ENCODE data around the gene BRD7.
"Not testable (repeated sequence)": the region's sequence is repeated elsewhere in the genome, so short reads cannot be mapped to it uniquely, and the experiment has no call there.

Gene BRD7

DNA sequence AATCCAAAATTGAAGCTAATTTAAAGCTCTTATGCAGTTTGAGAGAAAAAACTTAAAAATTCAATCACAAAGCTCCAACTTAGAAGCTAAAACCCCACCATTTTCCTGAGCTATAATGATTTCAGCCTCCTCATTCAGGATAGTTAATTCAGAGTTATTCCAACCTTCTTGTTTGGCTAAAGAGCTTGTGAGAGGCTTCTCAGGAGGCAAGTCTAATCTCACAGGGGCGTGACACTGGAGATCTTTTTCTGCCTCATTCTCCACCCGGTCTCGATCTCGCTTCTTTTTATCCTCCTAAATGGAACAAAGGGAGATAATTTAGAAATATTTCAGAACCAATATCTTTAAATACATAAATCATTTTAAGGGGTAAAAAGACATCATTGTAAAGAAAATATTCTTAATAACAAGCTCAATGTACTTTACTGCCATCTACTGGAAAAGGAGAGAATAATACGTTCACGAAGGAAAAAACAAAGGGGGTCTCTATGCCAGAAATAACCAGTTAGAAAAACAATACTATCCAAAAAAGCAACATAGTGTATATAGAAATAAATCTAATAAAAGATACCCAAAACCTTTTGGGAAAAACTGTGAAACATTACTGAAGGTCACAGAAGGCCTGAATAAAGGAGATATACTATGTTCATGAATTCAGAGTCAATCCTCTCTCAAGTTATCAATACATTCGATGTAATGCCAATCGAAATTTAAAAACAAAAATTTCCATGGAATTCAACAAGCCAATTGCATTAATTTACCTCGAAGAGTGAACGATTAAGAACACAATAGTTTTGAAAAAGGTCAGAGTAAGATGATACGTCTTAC, 13.9 kb downstream of the BRD7 start:
- no peak for DNase-seq (ENCODE audit: low read depth in 2 of 2)

DNA sequence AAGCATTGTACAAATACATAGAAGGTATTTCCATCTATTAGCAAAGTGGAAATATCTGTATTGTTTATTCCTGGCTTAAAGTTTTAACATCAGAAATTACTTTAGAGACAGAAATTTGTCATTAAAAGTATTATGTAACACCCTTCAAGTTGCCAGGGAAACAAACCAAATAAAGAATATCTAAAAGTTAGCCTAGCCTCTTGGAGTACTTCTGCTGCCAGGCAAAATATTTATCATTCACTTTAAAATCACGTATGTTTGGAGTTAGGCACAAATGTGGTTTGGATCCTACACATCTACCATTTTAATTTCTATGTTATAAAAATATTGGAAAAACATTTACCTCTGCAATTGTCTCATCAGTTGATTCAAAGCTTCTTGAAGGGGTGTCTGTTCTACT, 14.7 kb downstream of the BRD7 start:
- no peak for DNase-seq (ENCODE audit: low read depth in 2 of 2)

DNA sequence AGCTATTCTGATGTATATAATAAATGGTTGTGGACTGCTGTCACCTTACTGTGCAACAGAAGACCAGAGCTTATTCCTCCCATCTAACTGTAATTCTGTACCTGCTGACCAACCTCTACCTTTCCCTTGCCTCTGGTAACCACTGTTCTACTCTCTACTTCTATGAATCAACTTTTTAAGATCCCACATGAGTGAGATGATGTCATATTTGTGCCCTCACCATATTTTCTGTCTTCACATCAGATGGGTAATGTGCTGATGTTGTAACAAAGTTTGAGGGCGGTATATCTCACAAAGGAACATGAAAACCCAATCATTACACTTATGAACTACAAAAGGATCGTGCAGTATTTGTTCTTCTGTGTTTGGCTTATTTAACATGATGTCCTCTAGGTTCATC, 16.8 kb downstream of the BRD7 start:
- DNase-seq (ENCODE audit: low read depth in 2 of 2), result no peak

DNA sequence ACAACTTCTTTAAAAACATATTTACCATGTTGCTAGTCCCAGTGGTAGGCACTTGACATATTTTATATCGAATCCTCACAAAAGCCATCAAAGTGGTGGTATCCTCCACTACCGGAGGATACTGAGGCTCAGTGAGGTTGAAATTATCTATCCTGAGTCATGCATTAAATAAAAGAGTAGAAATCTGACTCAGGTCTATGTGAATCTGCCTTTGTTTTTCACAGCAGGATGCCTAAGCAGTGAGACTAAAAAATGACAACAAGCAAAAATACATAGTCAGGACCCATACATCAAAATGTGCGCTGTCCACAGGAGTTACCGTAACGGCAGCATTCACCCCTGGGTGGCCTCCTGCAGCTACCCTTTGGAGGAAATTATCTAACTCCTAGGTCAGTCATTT, 17.7 kb downstream of the BRD7 start:
- no peak for DNase-seq (ENCODE audit: low read depth in 2 of 2)

DNA sequence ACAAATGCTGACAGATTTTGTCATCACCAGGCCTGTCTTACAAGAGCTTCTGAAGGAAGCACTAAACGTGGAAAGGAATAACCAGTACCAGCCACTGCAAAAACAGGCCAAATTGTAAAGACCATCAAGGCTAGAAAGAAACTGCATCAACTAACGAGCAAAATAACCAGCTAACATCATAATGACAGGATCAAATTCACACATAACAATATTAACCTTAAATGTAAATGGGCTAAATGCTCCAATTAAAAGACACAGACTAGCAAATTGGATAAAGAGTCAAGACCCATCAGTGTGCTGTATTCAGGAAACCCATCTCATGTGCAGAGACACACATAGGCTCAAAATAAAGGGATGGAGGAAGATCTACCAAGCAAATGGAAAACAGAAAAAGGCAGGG, 23.6 kb downstream of the BRD7 start:
- DNase-seq (ENCODE audit: low read depth in 2 of 2), result not testable (repeated sequence)

DNA sequence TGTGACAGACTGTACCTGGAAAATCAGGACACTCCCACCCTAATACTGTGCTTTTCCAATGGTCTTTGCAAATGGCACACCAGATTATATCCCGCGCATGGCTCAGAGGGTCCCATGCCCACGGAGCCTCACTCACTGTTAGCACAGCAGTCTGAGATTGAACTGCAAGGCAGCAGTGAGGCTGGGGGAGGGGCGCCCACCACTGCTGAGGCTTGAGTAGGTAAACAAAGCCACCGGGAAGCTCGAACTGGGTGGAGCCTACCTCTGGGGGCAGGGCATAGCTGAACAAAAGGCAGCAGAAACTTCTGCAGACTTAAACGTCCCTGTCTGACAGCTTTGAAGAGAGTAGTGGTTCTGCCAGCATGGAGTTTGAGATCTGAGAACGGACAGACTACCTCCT, 25.2 kb downstream of the BRD7 start:
- DNase-seq (ENCODE audit: low read depth in 2 of 2), result not testable (repeated sequence)

DNA sequence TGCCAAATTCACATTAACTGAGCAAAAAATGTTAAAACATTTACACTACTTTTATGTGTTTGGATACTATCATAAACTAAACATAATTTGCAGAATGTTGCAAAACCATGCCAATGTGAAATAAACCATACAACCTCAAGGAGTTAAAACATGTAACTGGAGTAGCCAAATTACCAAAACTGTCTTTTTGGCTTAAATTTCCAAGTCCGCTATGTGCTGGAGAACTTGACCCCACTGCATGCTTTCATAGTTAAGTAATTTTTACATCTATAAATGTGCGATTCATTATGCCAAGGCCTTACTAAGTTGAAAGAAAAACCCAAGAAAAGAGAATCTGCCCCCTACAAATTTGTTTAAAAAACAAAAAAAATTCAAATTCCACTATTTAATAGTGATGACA, 28.2 kb downstream of the BRD7 start:
- no peak for DNase-seq (ENCODE audit: low read depth in 2 of 2)

DNA sequence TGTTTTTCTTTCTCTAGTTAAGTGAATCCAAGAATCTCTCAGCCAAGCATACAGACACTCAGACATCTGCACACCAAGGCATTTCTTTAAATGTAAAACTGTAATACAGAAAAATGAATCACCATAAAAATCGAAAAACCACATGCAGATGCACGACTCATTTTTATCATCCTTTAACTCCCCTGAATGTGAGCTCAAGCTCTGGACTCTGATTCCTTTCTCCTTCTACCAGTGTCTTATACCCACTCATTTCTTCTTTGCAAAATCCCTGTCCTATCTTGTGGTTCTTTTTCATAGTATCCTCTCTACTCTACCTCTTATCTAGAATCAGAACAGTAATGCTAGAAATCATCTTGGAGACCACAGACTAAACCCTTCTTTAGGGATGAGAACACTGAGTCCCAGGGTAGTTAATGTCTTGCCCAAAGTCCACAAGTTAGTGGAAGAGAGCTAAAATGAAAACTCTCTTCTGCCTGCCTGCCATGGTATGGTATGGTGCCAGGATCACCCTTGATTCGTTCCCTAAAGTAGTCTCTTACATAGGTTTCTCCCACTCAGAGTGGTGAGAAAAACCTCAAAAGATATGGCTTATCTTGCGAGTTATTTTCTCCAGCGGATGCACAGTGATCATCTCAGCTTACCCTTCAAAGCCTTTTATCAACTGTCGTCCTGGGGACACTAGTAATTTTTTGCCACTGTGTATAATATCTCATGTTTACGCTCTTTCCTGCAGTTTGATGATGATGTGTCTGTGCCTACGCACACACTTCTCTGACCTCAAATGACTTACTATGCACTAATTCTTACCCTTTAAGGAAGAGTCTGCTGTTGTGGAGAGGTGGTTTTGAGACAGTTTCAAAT, 30.2 kb downstream of the BRD7 start:
- no peak for DNase-seq (ENCODE audit: low read depth in 2 of 2)

DNA sequence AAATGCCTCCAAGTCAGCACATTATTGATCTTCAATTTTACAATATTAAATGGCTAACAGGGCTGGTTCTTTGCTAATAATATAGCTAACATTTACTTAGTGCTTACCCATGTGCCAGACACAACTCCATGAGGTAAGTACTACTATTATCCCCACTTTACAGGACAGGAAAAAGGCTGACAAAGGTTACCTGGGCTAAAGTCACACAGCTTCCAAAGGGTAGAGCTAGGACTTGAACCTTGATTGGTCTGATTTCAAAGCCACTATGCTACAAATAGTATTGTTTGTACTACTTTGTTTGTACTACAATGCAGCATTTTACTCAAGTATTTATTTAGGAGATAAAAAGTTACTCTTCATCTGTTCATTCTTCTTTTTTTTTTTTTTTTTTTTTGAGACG, 31.9 kb downstream of the BRD7 start:
- no peak for DNase-seq (ENCODE audit: low read depth in 2 of 2)

DNA sequence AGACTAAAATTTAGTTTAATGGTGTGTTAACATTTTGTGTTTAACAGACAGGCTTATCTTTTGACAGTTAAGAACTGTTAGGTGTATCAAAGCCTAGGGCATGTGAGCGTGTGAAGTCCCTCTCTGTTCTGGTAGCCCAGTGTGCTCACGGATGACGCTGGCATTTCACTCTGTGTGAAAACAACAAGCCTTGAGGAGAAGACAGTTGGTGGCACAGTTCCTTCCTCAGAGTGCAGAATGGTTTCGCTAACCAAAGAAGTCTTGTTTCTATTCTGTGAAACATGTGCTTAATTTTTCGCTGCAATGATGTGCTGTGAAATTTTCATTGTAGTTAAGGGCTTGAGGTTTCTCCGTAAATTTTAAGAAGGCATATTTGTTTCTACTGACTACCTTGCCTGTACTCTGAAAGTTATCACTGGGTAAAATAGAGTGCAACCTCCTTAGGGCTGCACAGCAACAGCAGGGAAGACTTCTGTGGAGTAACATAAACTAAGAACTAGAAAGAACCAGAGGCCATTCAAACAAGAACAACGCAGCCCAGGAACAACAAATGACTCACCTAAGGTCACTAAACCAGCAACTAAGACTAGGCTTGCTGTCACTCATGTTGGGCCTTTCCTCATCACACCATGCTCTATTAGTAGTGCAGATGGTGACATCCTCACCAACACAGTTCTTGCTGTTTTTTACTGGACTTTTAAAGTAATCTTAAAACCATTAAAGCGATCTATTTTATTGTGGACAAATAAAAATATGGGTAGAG, 33.4 kb downstream of the BRD7 start:
- no peak for DNase-seq (ENCODE audit: low read depth in 2 of 2)

DNA sequence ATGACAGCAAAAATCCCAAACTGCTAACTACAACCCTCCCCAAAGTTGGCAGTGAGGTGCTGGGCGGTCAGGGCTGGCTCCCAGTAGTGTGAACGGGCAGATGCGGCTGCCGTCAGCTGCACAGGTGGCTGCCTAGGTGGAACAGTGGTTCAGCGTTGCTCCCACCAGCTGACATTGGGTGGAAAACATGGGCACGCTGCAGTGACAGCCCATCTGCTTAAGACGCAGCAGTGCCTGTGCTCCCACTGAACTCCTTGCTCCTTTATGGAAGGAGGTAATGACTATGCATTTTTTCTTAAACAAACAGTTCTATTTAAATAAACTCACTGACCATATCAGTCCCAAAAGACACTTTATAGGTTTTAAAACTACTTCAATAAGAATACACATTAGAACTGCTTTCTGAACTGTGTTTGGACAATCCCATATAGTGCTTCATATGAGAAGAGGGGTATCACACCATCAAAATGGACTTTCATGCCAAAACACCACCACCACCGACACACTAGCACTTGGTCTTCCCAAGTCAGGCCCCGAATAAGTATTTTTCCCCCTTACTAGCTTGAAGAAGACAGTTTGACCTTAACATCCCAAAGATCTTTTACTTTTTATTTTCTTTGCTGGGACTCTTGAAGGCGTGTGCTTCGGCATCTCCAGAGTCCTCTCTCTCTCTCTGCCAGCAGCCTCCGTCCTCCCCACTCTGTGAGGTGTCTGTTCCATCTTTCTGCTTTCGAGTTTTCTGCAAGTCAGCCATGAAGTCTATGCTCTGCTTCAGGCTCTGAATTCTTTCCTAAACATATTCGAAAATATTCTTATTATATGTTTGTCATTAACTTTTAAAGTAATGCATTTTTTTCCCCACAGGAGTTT, 34.4 kb downstream of the BRD7 start:
- DNase-seq (ENCODE audit: low read depth in 2 of 2), result no peak

DNA sequence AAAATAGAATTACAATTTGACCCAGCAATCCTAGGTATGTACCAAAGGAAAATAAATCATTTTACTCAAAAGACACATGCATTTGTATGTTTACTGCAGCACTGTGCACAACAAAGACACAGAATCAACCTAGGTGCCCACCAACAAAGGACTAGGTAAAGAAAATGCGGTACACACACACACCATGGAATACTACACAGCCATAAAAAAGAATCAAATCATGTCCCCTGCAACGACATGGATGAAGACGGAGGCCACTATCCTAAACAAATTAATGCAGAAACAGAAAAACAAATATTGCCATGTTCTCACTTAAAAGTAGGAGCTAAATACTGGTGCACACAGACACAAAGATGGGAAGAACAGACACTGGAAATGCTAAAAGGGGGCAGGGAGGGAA, 36.2 kb downstream of the BRD7 start:
- no peak for DNase-seq (ENCODE audit: low read depth in 2 of 2)

DNA sequence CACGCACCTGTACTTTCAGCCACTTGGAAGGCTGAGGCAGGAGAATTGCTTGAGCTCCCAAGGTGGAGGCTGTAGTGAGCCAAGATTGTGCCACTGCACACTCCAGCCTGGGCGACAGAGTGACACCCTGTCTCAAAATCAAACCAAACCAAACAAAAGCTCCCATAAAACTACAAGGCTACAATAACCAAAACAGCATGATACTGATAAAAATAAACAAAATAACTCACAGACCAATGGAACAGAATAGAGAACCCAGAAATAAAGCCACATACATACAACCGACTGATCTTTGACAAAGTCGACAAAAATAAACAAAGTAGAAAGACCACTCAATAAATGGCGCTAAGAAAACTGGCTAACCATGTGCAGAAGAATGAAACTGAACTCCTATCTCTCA, 37.2 kb downstream of the BRD7 start:
- no peak for DNase-seq (ENCODE audit: low read depth in 2 of 2)

DNA sequence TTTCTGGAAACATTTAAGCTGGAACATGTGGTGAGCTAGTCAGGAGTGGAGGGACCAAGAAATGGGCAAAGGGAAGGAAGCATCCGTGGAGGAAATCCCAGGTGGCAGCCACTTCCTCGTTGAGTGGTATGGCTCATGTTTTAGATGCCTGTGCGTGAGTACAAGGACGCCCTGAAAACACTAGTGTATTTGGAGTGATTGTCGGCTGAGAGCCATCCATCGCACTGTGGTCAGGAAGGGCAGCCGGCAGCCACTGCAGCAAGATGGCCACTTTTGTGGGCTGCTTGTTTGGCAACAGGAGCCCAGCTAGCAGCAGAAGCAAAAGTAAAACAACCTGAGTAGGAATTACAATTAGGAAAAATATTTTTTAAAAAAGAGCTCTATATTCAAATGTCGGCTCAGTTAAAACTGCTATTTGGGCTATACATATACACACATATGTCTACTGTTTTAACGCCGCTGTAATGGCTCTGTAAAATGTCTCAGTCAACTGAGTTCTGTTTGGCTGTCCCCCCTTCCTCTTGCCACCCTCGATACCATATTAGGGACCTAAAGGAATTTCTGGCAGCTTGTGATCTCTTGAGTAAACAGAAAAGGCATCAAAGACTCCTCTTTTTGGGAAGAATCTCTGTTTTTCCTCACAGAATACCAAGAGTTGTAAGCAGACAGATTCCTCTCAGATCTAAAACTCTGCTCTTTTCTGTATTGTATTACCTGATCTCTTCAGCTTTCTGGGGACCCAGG, 39.2 kb downstream of the BRD7 start:
- DNase-seq (ENCODE audit: low read depth in 2 of 2), result no peak

DNA sequence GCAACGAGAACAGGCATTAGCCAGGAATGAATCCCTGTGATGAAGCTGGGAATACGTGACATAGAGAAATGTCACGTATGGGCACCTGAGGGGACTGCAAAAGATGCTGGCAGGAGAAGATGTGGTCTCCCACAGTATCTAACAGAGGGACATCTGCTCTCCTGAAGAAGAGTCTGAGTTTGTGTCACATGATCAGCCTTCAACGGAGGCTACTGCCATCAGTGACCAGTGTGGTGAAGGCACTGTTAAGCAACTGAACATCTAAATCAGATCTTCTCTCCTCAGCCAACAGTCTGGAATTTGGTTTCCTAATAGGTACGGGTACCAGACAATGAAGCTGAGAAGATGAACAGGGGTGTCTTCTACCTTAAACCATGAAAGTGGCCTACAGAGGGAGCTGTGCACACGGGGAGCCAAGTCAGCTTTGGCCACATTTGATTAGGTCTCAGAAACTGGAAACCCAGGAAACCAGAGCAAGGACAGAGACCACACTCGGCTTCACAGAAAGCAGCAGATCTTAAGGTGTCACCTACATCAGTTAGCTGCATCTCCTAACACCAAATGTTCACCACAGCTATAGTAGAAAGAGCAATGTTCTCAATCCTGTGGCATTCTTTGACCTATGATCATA, 41.8 kb downstream of the BRD7 start:
- peak; percentile 34 to 48 for DNase-seq (ENCODE audit: low read depth in 2 of 2)

DNA sequence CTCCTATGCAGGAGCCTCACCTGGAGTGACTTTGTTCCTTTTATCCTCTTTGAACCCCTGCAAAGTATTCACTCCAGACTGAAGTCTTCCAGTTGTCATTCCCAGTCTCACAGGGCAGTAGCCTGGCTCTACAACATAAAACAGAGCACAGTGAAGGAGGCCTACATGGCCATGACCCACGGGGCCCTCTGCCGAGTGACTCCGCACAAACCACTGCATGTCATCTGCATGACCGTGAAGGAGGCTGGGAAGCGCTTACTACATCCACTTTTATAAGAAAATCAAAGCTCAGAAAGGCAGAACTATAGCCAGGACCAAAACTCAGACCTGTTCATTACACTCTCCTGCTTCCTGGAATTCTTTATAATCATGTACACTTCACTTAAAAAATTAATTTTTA, 42.5 kb downstream of the BRD7 start:
- no peak for DNase-seq (ENCODE audit: low read depth in 2 of 2)

DNA sequence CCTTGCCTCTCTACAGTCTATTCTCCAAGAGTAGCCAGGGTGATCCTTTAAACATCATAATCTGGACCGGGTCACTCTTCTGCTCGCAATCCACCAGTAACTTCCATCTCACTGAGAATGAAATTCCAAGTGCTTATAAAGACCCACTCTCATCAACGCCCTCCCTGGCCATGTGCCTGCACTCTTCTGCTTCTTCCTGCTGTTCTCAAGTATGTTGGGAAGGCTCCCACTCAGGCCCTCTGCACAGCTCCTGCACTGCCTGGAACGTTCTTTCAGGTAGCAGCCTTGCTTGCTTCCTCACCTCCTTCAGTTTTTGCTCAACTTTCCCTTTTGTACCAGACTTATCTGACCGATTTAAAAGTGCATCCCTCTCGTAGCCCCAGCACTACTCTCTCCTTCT, 44.4 kb downstream of the BRD7 start:
- no peak for DNase-seq (ENCODE audit: low read depth in 2 of 2)

DNA sequence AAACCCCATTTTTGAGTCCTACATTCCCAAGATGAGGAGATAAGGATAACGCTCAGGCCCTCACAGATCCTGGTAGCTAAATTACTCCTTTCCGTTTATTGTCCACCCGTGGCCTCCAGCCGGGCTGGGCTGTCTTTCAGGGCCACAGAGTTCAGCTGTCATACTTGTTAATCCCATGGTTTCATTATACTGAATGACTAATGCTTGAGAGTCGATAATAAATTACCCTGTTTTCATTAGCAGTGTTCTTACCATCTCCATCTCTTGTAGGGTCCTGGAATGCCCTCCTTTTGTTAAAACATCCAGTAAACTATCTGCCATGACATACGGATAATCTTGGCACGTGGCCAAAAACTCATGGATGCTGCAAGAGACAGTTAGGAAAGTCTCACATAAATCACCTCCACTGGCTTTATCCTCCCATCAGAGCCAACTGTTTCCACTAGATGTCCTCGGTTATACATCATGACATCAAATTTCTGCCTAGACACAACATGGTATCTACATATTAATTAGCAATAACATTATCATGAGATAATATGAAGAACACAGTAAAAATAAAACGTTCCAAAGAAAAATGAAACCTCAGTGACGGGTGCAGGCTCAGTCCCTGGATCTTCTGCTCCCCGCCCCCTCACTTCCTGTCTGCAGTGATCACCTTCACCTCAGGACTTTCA, 45.3 kb downstream of the BRD7 start:
- DNase-seq (ENCODE audit: low read depth in 2 of 2), result no peak

DNA sequence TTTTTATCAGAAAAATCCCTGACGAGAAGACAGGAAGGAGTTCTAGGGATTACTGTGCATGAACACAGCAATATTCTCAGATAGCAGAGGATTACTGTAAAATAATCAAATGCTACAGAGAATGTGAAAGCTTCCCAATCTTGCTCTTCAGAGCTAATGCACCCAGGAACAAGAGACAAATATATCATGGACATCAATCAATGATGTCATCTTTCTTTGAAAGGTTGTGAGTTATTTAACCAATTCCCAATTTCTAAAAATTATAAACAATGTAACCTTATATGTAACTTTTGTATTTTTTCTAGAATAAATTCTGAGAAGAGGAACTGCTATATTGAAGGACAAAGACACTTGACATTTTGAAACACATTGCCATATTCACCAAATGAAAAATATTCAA, 46.5 kb downstream of the BRD7 start:
- no peak for DNase-seq (ENCODE audit: low read depth in 2 of 2)

DNA sequence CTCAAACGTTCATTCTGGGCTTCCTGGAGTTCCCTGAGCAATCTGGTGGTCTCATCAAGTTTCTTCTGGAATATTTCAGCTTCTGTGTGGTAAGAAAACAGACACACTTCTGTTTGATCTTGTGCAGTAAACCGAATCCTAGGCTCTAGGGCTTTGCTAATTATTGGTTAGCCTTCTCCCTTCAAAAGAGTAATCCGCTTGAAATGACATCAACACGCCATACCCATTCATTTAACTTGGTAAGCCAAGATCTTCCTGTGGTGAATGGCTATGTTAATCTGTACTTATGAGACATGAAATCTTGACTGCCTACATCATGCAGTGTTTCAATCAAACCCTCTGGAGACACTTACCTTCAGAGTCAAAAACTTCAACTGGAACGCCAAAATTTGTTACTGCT, 48.5 kb downstream of the BRD7 start:
- DNase-seq (ENCODE audit: low read depth in 2 of 2), result no peak

All from stimulated activated CD8-positive, alpha-beta memory T cell treated with anti-CD3 and anti-CD28 coated beads, Interleukin-2, amount 100 ng/mL, for 48 hours (primary cell).